Kidney epithelial cell (primary cell): ENCODE data around the gene IQSEC3. TPM values are rescaled to one million over a fixed set of nuclear protein-coding genes. Genes with fewer than 3 reads are reported as not detected.
"Not testable (repeated sequence)": the region's sequence is repeated elsewhere in the genome, so short reads cannot be mapped to it uniquely, and the experiment has no call there.

Experiments
- DNase-seq: peaks from one replicate; pipeline ENCODE4 v3.0.0-alpha.2; 2010; ENCODE audit warnings: low read depth
- H3K27me3 ChIP-seq: 2 replicates; pipeline ENCODE4 v1.6.0; 2011; ENCODE audit warnings: low read length; ENCODE audit not compliant: control insufficient read depth, insufficient read depth
- H3K36me3 ChIP-seq: 2 replicates; pipeline ENCODE4 v1.5.1; 2011; ENCODE audit warnings: low read length; ENCODE audit not compliant: control insufficient read depth, insufficient read depth
- H3K4me3 ChIP-seq: 2 replicates; pipeline ENCODE4 v1.5.1; 2011; ENCODE audit warnings: low read depth, mild to moderate bottlenecking, control low read depth, low read length
- total RNA-seq: library from RNA; depleted of rRNA; stranded (reverse); fragments of >200 nt; gene quantifications from 2 replicates; pipeline ENCODE4 v1.2.3, GENCODE V29; 2015
- TF ChIP-seq, protein P1 (sequence below): IDR thresholded peaks from 2 replicates; pipeline ENCODE4 v1.5.1; 2011; ENCODE audit warnings: mild to moderate bottlenecking, moderate library complexity, low read length, control low read depth, inconsistent platforms; ENCODE audit not compliant: insufficient read depth, poor library complexity, severe bottlenecking

IQSEC3 gene
- total RNA-seq, 1 donor from 2014 or later = 1.0 TPM

DNA sequence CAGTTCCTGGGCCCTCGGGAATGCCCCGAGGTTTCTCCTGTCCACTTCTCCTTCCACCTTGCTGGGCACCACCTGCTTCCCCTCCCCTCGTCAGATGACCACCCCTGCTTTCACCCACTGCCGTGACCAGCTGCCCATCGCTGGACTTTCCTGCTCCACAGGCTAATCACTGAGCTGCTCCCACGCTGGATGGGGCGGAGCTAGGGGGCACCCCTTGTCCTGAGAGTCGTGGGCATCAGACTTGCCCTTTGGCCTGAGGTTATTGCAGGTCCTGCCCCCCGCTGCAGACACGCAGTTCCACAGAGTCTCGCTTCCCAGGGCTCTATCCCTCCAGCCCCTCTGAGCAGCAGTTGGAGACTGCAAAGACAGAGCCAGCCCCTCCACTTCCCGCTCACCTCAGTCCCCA lies 147.0 kb downstream of the IQSEC3 start:
- TF ChIP-seq, protein P1, sequence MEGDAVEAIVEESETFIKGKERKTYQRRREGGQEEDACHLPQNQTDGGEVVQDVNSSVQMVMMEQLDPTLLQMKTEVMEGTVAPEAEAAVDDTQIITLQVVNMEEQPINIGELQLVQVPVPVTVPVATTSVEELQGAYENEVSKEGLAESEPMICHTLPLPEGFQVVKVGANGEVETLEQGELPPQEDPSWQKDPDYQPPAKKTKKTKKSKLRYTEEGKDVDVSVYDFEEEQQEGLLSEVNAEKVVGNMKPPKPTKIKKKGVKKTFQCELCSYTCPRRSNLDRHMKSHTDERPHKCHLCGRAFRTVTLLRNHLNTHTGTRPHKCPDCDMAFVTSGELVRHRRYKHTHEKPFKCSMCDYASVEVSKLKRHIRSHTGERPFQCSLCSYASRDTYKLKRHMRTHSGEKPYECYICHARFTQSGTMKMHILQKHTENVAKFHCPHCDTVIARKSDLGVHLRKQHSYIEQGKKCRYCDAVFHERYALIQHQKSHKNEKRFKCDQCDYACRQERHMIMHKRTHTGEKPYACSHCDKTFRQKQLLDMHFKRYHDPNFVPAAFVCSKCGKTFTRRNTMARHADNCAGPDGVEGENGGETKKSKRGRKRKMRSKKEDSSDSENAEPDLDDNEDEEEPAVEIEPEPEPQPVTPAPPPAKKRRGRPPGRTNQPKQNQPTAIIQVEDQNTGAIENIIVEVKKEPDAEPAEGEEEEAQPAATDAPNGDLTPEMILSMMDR = no peak

DNA sequence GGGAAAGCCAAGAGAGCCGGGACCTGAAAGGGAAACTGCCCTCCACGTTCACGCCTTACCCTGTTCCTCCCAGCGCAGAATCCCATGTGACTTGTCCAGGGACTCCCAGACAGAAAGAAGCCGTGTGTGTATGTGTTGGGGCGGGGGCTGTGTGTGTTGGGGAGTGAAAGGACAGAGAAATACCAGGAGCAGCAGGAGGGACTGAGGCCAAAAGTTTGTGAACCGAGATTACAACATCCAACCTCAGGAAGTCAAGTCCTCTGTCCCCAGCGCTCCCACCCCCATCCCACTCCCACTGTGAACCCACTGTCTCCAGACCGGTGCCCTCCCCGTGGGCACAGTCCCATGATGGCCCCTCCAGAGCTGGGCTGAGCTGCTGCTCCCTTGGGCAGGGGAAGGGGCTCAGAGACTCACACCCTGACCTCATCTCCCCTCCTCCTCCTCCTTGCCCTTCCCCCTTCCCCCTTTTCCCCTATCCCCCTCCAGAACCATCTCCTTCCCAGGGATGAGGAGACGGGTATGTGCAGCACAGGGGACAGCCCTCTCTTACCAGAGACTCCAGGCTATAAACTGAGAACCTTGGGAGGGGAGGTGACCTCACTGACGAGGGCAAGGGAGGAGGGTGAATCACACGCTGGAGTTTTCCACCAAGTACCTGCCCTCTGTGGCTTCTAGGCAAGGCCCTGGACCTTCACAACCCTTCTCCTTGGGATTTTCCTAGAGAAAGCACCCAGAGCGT lies 147.6 kb downstream of the IQSEC3 start, which contains the start of gene SLC6A12:
SLC6A12 (minus strand) TSS at position 155 of the 739 bp plus-strand sequence. CDS start 4,171 bp downstream, outside the sequence.
- TF ChIP-seq, protein P1 = no peak
- Histone ChIP-seq H3K4me3 (no peak within 1 kb of the TSS), H3K36me3 (no peaks in the 10 kb centered on the region), H3K27me3 (peaks cover 24% of the 10 kb centered on the region)
- no peak for DNase-seq

More for the DNA sequence above, 147.0 kb downstream of the IQSEC3 start:
- H3K36me3 ChIP-seq = no peaks in the 10 kb centered on the region
- DNase-seq = no peak
- no peak overlapping the region for H3K4me3 ChIP-seq
- peaks cover 26% of the 10 kb centered on the region for H3K27me3 ChIP-seq

DNA sequence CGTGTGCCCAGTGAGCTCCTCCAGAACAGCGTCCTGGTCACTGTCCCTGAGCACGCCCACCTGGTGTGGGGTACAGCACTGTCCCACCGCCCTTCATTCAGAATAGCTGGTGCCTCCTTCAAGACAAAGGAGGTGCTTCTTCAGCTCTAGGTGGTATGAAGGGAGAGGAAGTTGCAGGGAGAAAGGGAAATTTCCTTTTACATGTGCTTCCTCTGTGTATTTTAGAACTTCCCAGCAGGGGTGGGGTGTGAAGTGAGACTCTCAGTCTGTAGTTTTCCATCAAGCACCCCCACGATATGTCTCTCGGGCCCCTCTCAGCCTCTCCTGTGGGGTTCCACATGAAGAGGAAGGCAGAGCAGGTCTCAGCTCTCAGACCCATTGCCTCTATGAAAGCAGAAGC lies 148.5 kb downstream of the IQSEC3 start:
- no peaks in the 10 kb centered on the region for H3K36me3 ChIP-seq
- TF ChIP-seq, protein P1 = no peak
- DNase-seq = no peak
- H3K4me3 ChIP-seq = no peak overlapping the region
- H3K27me3 ChIP-seq = peaks cover 21% of the 10 kb centered on the region

DNA sequence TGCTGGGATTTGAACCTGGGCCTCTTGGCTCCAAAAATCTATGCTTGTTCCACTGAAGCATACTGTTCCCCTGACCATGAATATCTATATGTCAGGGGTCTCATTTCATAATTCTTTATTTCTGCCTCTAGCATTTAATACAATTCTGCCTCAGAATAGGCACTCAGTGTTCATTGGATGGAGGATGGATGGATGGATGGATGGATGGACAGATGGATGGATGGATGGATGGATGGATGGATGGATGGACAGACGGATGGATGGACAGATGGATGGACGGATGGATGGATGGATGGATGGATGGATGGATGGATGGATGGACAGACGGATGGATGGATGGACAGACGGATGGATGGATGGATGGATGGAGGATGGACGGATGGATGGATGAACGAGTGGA lies 150.5 kb downstream of the IQSEC3 start:
- H3K4me3 ChIP-seq, H3K36me3 ChIP-seq, DNase-seq: not testable (repeated sequence)
- H3K27me3 ChIP-seq = peaks cover 25% of the 10 kb centered on the region

DNA sequence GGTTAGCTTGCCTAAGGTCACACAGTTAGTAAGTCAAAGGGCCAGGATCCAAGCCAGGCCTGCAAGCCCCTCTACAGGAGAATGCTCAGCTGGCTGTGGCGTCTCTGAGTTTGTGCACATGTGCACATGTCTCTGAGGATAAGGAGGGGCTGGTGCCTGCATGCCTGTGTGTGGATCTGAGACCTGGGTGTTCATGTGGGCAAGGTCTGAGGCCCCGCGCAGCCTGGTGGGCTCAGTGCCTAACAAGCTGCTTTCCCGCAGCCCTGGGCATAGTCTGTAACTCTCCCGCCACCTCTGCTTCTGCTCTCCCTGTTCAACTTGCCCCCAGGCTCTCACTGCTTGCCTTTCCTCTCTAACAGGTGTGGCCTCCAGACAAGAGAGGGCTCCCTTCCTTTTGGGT lies 151.7 kb downstream of the IQSEC3 start:
- DNase-seq = no peak
- TF ChIP-seq, protein P1 = no peak
- no peaks in the 10 kb centered on the region for H3K36me3 ChIP-seq
- no peak overlapping the region for H3K4me3 ChIP-seq
- H3K27me3 ChIP-seq = peaks cover 27% of the 10 kb centered on the region

DNA sequence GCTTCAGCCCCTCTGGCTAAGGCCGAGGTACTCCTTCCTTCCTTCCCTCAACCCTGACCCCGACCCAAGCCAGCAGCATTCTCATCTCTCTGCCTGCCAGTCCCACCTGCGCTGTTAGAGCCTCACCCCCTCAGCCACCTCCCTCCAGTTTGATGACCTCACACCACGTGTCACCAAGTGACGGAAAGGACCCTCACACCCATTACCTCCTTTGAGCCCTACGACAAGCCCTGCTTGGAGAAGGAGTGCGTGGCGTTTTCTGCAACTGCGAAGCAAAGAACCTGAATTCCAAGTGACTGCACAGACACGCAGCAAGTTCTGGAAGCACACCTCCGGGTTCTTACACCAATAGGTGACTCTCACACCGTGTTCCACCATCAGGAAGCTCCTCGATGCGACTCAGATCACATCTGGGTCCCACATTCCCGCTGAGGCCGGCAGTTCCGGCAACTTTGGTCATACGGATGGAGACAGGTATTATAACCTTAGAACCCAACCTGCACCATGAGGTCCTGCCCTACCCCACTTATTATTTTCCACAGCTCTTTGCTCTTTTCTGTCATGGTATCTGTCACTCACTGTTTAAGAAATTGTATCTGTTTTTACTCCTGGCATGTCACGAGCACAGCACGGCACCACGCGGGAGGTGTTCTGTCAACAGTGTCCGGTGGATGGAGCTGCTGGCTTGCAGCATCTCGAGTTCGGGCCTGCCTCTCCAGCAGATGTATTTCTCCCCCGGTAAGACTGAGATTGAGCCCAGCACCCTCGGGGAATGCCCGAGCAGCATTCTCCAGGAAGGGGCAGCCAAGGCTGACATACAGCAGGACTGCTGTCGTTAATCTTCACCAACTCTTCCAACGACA lies 152.4 kb downstream of the IQSEC3 start:
- H3K27me3 ChIP-seq = peaks cover 21% of the 10 kb centered on the region
- TF ChIP-seq, protein P1 = no peak
- DNase-seq = no peak
- H3K4me3 ChIP-seq = no peak overlapping the region
- H3K36me3 ChIP-seq = no peaks in the 10 kb centered on the region
